Measurements from ENCODE around the gene LRCH4. TPM values are rescaled to one million over a fixed set of nuclear protein-coding genes. Genes with fewer than 3 reads are reported as not detected.

Gene LRCH4
- total RNA-seq, 2 experiments from 2014 or later = 39.2 to 72.0 TPM

DNA sequence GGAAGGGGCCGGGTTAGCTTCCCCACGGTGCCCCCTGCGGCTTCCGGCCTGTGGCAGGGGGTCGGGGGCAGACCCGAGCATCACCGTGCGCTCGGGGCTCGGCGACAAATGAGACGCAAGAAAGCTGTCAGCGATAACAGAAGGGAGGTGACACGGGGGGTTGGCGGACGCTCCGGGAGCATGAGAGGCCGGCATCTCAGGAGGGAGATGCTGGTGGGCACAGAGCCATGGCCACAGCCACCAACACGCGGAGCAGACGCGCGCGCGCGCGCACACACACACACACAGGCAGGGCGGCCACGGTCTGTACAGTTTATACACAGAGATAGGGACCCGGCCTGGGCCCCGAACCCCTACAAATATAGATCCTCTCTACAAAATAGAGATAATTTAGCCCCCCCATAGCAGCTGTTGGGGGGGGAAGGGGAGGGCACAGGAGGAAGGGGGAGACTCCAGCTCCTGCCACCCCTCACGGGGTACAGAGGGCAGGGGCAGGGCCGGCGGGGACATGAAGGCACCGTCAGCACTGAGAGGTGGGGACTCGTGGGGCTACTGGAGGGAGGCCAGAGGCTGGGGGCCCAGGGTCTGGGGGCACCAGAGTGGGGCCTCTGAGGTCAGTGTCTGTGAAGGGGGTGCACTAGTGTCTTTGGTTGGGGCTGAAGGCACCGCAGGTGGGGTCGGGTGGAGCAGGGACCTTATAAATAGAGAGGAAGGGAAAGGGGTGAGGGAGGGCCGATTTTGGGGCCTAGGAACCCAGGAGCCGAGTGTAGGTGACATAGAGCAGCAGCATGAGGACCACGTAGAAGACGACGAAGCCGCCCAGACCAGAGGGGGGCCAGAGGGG is 11.3 kb downstream of the LRCH4 start:
- ChIA-PET POLR2A (interaction anchor here (0.6 kb wide), 1 partner anchor 131 kb away, joined by 3 read pairs; the partner anchor contains the start of gene POP7), CTCF (ENCODE audit: unreplicated experiment) (no interaction called here)
- H3K9me3 ChIP-seq (ENCODE audit: low read length) = no peaks in the 10 kb centered on the region
- TF ChIP-seq EZH2phosphoT487 (IDR thresholded peaks at IDR 0.05; ENCODE audit: borderline replicate concordance, low read depth, low read length) = no peak
- TF ChIP-seq, protein P1, sequence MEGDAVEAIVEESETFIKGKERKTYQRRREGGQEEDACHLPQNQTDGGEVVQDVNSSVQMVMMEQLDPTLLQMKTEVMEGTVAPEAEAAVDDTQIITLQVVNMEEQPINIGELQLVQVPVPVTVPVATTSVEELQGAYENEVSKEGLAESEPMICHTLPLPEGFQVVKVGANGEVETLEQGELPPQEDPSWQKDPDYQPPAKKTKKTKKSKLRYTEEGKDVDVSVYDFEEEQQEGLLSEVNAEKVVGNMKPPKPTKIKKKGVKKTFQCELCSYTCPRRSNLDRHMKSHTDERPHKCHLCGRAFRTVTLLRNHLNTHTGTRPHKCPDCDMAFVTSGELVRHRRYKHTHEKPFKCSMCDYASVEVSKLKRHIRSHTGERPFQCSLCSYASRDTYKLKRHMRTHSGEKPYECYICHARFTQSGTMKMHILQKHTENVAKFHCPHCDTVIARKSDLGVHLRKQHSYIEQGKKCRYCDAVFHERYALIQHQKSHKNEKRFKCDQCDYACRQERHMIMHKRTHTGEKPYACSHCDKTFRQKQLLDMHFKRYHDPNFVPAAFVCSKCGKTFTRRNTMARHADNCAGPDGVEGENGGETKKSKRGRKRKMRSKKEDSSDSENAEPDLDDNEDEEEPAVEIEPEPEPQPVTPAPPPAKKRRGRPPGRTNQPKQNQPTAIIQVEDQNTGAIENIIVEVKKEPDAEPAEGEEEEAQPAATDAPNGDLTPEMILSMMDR (conservative IDR thresholded peaks at IDR 0.05; ENCODE audit: low read length) = no peak
- H3K36me3 ChIP-seq (ENCODE audit: insufficient read depth, low read length) = peaks cover 52% of the 10 kb centered on the region
- DNase-seq (ENCODE audit: low spot score) = no peak
- H2AFZ ChIP-seq (ENCODE audit: low read length) = no peak overlapping the region
- H3K4me1 ChIP-seq (ENCODE audit: insufficient read depth, low read length, poor library complexity, severe bottlenecking) = peaks cover 25% of the 10 kb centered on the region
- no peaks in the 10 kb centered on the region for H3K79me2 ChIP-seq (ENCODE audit: insufficient read depth, low read depth, low read length)
- H3K4me3 ChIP-seq (ENCODE audit: low read depth, low read length, poor library complexity, severe bottlenecking) = no peak overlapping the region
- no peak overlapping the region for H3K27ac ChIP-seq (ENCODE audit: low read depth, low read length, poor library complexity, severe bottlenecking)
- H3K9me2 ChIP-seq (ENCODE audit: insufficient read depth, low read length) = no peaks in the 10 kb centered on the region
- BruUV-seq (replicated peaks) = TSS peak; percentile 44
- H3K4me2 ChIP-seq (ENCODE audit: low read length) = no peak overlapping the region
- intact Hi-C loops (cut with micrococcal nuclease; ENCODE audit: unreplicated experiment) = no loop called here
- H4K20me1 ChIP-seq (ENCODE audit: insufficient read depth, low read length) = no peaks in the 10 kb centered on the region

DNA sequence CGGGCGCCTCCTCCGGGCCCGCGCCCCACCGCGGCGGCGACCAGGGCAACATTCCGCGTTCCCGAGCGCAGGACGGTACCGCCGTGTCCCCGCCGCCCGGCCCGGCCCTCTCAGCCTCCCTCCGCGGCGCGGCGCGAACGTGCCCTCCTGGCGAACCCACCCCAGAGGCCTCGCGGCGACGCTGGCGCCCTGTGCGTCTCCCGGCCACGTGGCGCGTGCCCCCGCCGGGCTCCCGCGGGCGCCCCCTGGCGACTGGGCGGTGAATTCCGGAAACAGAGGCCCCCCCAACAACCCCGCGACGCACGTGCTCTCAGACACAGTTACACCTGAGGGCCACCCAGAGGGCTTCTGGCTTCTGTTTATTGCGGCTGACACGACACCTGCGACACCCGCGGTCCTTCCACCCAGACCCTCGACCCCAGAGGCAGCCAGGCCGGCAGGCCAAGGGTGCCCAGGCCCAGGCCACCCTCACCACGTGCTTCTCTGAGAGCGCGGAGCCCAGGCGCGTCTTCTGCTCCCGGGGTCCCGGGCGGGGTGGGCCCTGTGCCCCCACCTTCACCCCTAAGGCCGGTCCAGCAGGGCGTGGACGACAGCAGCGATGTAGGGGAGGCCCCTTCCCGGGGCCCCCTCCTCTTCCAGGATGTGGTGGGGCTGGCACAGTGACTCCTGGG is 12.1 kb downstream of the LRCH4 start, which contains the start of gene SAP25:
Gene SAP25 (minus strand): TSS at position 210 of the 671 bp plus-strand sequence. CDS start 158 bp downstream, at position 52.
- no peak for TF ChIP-seq EZH2phosphoT487 (IDR thresholded peaks at IDR 0.05; ENCODE audit: borderline replicate concordance, low read depth, low read length)
- TF ChIP-seq, protein P1 (conservative IDR thresholded peaks at IDR 0.05; ENCODE audit: low read length) = no peak
- H3K9me3 ChIP-seq (ENCODE audit: low read length) = no peaks in the 10 kb centered on the region
- POLR2A ChIA-PET = interaction anchor here (0.6 kb wide), 1 partner anchor 132 kb away, joined by 3 read pairs; the partner anchor contains the start of gene POP7
- no peak within 1 kb of the TSS for H2AFZ ChIP-seq (ENCODE audit: low read length)
- DNase-seq (ENCODE audit: low spot score) = no peak
- no peak within 1 kb of the TSS for H3K4me2 ChIP-seq (ENCODE audit: low read length)
- no TSS peak for BruUV-seq (replicated peaks)
- H3K27ac ChIP-seq (ENCODE audit: low read depth, low read length, poor library complexity, severe bottlenecking) = no peak within 1 kb of the TSS
- intact Hi-C loops (cut with micrococcal nuclease; ENCODE audit: unreplicated experiment) = no loop called here
- no peaks in the 10 kb centered on the region for H3K79me2 ChIP-seq (ENCODE audit: insufficient read depth, low read depth, low read length)
- H3K9me2 ChIP-seq (ENCODE audit: insufficient read depth, low read length) = no peaks in the 10 kb centered on the region
- CTCF ChIA-PET (ENCODE audit: unreplicated experiment) = no interaction called here
- peaks cover 32% of the 10 kb centered on the region for H3K4me1 ChIP-seq (ENCODE audit: insufficient read depth, low read length, poor library complexity, severe bottlenecking)
- H3K36me3 ChIP-seq (ENCODE audit: insufficient read depth, low read length) = peaks cover 46% of the 10 kb centered on the region
- H4K20me1 ChIP-seq (ENCODE audit: insufficient read depth, low read length) = no peaks in the 10 kb centered on the region
- no peak within 1 kb of the TSS for H3K4me3 ChIP-seq (ENCODE audit: low read depth, low read length, poor library complexity, severe bottlenecking)
